Measurements from ENCODE around the gene EMP1.
A peak's percentile ranks its signal among the peaks of the same experiment; 100 is the strongest.

The EMP1 gene

GRCh38 chr12:13222076-13222475 lies 25.6 kb downstream of the EMP1 start:
- DNase-seq (ENCODE audit: low read depth in 2 of 2), result no peak

GRCh38 chr12:13223179-13223804 lies 26.8 kb downstream of the EMP1 start:
- no peak for DNase-seq (ENCODE audit: low read depth in 2 of 2)

GRCh38 chr12:13223941-13224340 lies 27.4 kb downstream of the EMP1 start:
- DNase-seq (ENCODE audit: low read depth in 2 of 2), result no peak

- DNase-seq (ENCODE audit: low read depth in 2 of 2), result no peak
Measured at GRCh38 chr12:13227191-13227590, 30.7 kb downstream of the EMP1 start.

- DNase-seq (ENCODE audit: low read depth in 2 of 2), result no peak
Measured at GRCh38 chr12:13228579-13228978, 32.1 kb downstream of the EMP1 start.

GRCh38 chr12:13229504-13229903 lies 33.0 kb downstream of the EMP1 start:
- no peak for DNase-seq (ENCODE audit: low read depth in 2 of 2)

- no peak for DNase-seq (ENCODE audit: low read depth in 2 of 2)
Measured at GRCh38 chr12:13230500-13230899, 34.0 kb downstream of the EMP1 start.

GRCh38 chr12:13233830-13234641 lies 37.5 kb downstream of the EMP1 start:
- no peak for DNase-seq (ENCODE audit: low read depth in 2 of 2)

- DNase-seq (ENCODE audit: low read depth in 2 of 2), result no peak
Measured at GRCh38 chr12:13238204-13238603, 41.7 kb downstream of the EMP1 start.

- DNase-seq (ENCODE audit: low read depth in 2 of 2), result no peak
Measured at GRCh38 chr12:13241833-13242488, 45.4 kb downstream of the EMP1 start.

GRCh38 chr12:13242936-13243335 lies 46.4 kb downstream of the EMP1 start:
- no peak for DNase-seq (ENCODE audit: low read depth in 2 of 2)

- no peak for DNase-seq (ENCODE audit: low read depth in 2 of 2)
Measured at GRCh38 chr12:13243516-13244070, 47.1 kb downstream of the EMP1 start.

- no peak for DNase-seq (ENCODE audit: low read depth in 2 of 2)
Measured at GRCh38 chr12:13247596-13247995, 51.1 kb downstream of the EMP1 start.

- no peak for DNase-seq (ENCODE audit: low read depth in 2 of 2)
Measured at GRCh38 chr12:13248964-13249363, 52.4 kb downstream of the EMP1 start.

- no peak for DNase-seq (ENCODE audit: low read depth in 2 of 2)
Measured at GRCh38 chr12:13250416-13250815, 53.9 kb downstream of the EMP1 start.

GRCh38 chr12:13251521-13251920 lies 55.0 kb downstream of the EMP1 start:
- DNase-seq (ENCODE audit: low read depth in 2 of 2), result no peak

GRCh38 chr12:13252024-13252423 lies 55.5 kb downstream of the EMP1 start:
- DNase-seq (ENCODE audit: low read depth in 2 of 2), result no peak

- DNase-seq (ENCODE audit: low read depth in 2 of 2), result no peak
Measured at GRCh38 chr12:13252616-13253015, 56.1 kb downstream of the EMP1 start.

- DNase-seq (ENCODE audit: low read depth in 2 of 2), result no peak
Measured at GRCh38 chr12:13253966-13254760, 57.6 kb downstream of the EMP1 start.

- DNase-seq (ENCODE audit: low read depth in 2 of 2), result peak; percentile 70 to 71
Measured at GRCh38 chr12:13255792-13256691, 59.5 kb downstream of the EMP1 start.

- DNase-seq (ENCODE audit: low read depth in 2 of 2), result no peak
Measured at GRCh38 chr12:13256692-13257045, 60.1 kb downstream of the EMP1 start.

Measured in stimulated activated CD8-positive, alpha-beta memory T cell treated with anti-CD3 and anti-CD28 coated beads, Interleukin-15, amount 100 ng/mL, for 48 hours (primary cell).